Gastroesophageal sphincter (tissue), 4 donors: ENCODE results near the gene RNLS. TPM values are rescaled to one million over a fixed set of nuclear protein-coding genes. Genes with fewer than 3 reads are reported as not detected.

Source experiments
- ATAC-seq: fragments of 150-250 bp; one replicate; pipeline ENCODE4 v1.9.1; 2016; ENCODE audit warnings: mild to moderate bottlenecking, moderate library complexity
- H3K27ac ChIP-seq, 4 donors: fragments of 200-600 bp; sonication (generic) in 3 of 4; 1 replicate in 3 of 4; 2 replicates in 1 of 4; pipeline ENCODE4 v1.5.1; 2016 to 2019
- H3K27me3 ChIP-seq: fragments of 200-600 bp; sonication (generic); one replicate; pipeline ENCODE4 v1.5.1; 2019
- H3K36me3 ChIP-seq, 2 donors: fragments of 200-600 bp; sonication (generic); one replicate each; pipeline ENCODE4 v1.5.1; 2019; ENCODE audit warnings: control low read depth in 1 of 2
- H3K4me1 ChIP-seq, 3 donors: fragments of 200-600 bp; sonication (generic); 1 replicate in 2 of 3; 2 replicates in 1 of 3; pipeline ENCODE4 v1.5.1; 2016 to 2019; ENCODE audit warnings: control low read depth in 2 of 3
- H3K4me3 ChIP-seq, 2 donors: fragments of 200-600 bp; sonication (generic); one replicate each; pipeline ENCODE4 v1.5.1; 2019; ENCODE audit warnings: mild to moderate bottlenecking in 1 of 2, moderate library complexity in 1 of 2
- H3K9me3 ChIP-seq, 3 donors: fragments of 200-600 bp; sonication (generic); one replicate each; pipeline ENCODE4 v1.5.1; 2017 to 2019; ENCODE audit warnings: control low read depth in 2 of 3
- EP300 ChIP-seq: sonication (generic); formaldehyde crosslinking; IDR thresholded peaks from one replicate; pipeline ENCODE4 v1.6.1; 2017; ENCODE audit warnings: antibody characterized with exemption, mild to moderate bottlenecking
- POLR2A ChIP-seq, 2 donors: fragments of 450-650 bp; IDR thresholded peaks; one replicate each; pipeline ENCODE4 v1.6.1; 2017; ENCODE audit warnings: antibody characterized with exemption in 2 of 2, mild to moderate bottlenecking in 2 of 2, moderate library complexity in 1 of 2
- POLR2AphosphoS5 ChIP-seq: sonication (generic); formaldehyde crosslinking; IDR thresholded peaks from one replicate; pipeline ENCODE4 v1.6.1; 2017; ENCODE audit warnings: antibody characterized with exemption
- WGBS, 2 donors: methylation state at CpG; one replicate each; pipeline ENCODE4 v1.1.5; 2018; ENCODE audit warnings: low coverage in 1 of 2; 5-methylcytosine and 5-hydroxymethylcytosine counted together
- total RNA-seq, 4 donors: library from RNA; depleted of rRNA; stranded (reverse); fragments of >200 nt; gene quantifications; one replicate each; pipeline ENCODE4 v1.1.0, GENCODE V29; 2016
- TF ChIP-seq, protein P1 (sequence below), 4 experiments: fragments of 200-600 bp in 2 of 4; fragments of 450-650 bp in 2 of 4; sonication (generic) in 1 of 4; IDR thresholded peaks; one replicate each; pipeline ENCODE4 v1.5.1; 2017 to 2019; ENCODE audit warnings: antibody characterized with exemption in 4 of 4, mild to moderate bottlenecking in 2 of 4, moderate library complexity in 2 of 4

RNLS gene
- total RNA-seq, 4 donors from 2014 or later, result 9.4 to 25.1 (median 15.3) TPM

GRCh38 chr10:88440541-88440940 lies 142.6 kb downstream of the RNLS start:
- no peak overlapping the region for H3K27ac ChIP-seq
- no peak for ATAC-seq
- TF ChIP-seq, protein P1, sequence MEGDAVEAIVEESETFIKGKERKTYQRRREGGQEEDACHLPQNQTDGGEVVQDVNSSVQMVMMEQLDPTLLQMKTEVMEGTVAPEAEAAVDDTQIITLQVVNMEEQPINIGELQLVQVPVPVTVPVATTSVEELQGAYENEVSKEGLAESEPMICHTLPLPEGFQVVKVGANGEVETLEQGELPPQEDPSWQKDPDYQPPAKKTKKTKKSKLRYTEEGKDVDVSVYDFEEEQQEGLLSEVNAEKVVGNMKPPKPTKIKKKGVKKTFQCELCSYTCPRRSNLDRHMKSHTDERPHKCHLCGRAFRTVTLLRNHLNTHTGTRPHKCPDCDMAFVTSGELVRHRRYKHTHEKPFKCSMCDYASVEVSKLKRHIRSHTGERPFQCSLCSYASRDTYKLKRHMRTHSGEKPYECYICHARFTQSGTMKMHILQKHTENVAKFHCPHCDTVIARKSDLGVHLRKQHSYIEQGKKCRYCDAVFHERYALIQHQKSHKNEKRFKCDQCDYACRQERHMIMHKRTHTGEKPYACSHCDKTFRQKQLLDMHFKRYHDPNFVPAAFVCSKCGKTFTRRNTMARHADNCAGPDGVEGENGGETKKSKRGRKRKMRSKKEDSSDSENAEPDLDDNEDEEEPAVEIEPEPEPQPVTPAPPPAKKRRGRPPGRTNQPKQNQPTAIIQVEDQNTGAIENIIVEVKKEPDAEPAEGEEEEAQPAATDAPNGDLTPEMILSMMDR (IDR thresholded peaks at IDR 0.05), result no peak
- no peak for TF ChIP-seq EP300
- no peak for TF ChIP-seq POLR2A (IDR thresholded peaks at IDR 0.05)
- no peak for TF ChIP-seq POLR2AphosphoS5
- H3K9me3 ChIP-seq, result peaks cover 0 to 12% (median 0%) of the 10 kb centered on the region in 3 donors
- H3K36me3 ChIP-seq, result no peaks in the 10 kb centered on the region
- peaks cover 0 to 8% (median 0%) of the 10 kb centered on the region in 3 donors for H3K4me1 ChIP-seq
- no peak overlapping the region for H3K4me3 ChIP-seq
- no peaks in the 10 kb centered on the region for H3K27me3 ChIP-seq

GRCh38 chr10:88439932-88440331 lies 143.2 kb downstream of the RNLS start:
- TF ChIP-seq EP300 (no peak), POLR2AphosphoS5 (no peak), POLR2A (IDR thresholded peaks at IDR 0.05) (no peak)
- TF ChIP-seq, protein P1 (IDR thresholded peaks at IDR 0.05), result no peak
- H3K4me1 ChIP-seq, result peaks cover 0 to 8% (median 0%) of the 10 kb centered on the region in 3 donors
- peaks cover 0 to 12% (median 0%) of the 10 kb centered on the region in 3 donors for H3K9me3 ChIP-seq
- H3K27ac ChIP-seq, result no peak overlapping the region
- H3K4me3 ChIP-seq, result no peak overlapping the region
- no peak for ATAC-seq
- no peaks in the 10 kb centered on the region for H3K27me3 ChIP-seq
- H3K36me3 ChIP-seq, result no peaks in the 10 kb centered on the region

DNA sequence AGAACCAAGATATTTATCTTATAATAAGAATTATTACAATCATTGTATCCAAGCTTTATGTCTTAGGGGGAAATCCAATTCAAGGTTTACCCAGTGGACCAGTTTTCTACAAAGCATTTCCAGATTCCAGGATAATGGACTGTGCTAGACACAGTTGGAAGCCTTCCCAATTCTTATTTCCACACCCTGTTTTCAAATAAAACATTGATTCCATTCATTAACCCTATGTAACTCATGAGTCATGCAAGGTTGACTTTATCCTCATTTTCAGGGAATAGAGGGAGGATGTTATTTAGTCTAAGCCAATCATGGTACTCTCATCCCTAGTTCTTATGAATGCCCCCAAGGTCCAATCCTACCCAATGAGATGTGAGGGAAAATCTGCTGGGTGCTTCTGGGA lies 145.7 kb downstream of the RNLS start:
- Histone ChIP-seq H3K4me3 (no peak overlapping the region), H3K27ac (no peak overlapping the region), H3K36me3 (no peaks in the 10 kb centered on the region), H3K4me1 (peaks cover 0 to 8% (median 0%) of the 10 kb centered on the region in 3 donors), H3K9me3 (no peaks in the 10 kb centered on the region), H3K27me3 (no peaks in the 10 kb centered on the region)
- TF ChIP-seq EP300, result no peak
- TF ChIP-seq POLR2AphosphoS5, result no peak
- TF ChIP-seq, protein P1 (IDR thresholded peaks at IDR 0.05), result no peak
- no peak for ATAC-seq

DNA sequence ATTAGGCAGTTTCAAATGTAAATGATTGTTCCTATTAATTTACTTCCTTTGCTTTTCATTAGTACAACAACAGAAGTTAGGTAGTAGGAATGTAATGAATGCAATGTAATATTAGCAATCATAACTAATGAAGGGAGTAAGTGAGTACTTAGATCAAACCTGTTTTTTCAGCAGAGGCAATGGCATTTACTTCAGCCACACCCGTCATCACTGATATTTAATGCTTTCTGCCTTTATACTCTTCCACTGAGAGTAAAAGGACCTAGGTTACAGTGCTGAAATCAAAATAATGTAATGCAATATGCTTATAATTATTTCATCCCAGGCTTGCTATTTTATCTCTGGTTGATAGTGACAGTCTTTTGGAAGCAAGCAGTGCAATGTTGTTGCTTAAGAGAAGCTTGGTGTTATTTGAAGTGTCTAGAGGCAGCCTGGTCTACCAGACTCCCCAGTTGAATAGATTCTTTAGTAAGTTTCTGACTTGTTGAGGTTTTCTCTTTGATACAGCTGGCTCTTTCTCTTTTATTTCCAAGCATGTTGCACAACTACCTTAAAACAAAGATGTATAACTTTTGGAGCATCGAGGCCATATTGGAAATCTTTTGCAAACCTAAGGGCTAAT lies 149.4 kb downstream of the RNLS start:
- WGBS, 2 donors, result 80 to 92% methylated on average over 2 of the region's 2 CpGs
- H3K9me3 ChIP-seq, result no peaks in the 10 kb centered on the region
- peaks cover 0 to 5% (median 0%) of the 10 kb centered on the region in 3 donors for H3K4me1 ChIP-seq
- no peaks in the 10 kb centered on the region for H3K36me3 ChIP-seq
- H3K27me3 ChIP-seq, result no peaks in the 10 kb centered on the region
- no peak overlapping the region for H3K27ac ChIP-seq
- ATAC-seq, result no peak
- no peak overlapping the region for H3K4me3 ChIP-seq
- TF ChIP-seq POLR2AphosphoS5 (no peak), EP300 (no peak), POLR2A (IDR thresholded peaks at IDR 0.05) (no peak)
- TF ChIP-seq, protein P1 (IDR thresholded peaks at IDR 0.05), result no peak

DNA sequence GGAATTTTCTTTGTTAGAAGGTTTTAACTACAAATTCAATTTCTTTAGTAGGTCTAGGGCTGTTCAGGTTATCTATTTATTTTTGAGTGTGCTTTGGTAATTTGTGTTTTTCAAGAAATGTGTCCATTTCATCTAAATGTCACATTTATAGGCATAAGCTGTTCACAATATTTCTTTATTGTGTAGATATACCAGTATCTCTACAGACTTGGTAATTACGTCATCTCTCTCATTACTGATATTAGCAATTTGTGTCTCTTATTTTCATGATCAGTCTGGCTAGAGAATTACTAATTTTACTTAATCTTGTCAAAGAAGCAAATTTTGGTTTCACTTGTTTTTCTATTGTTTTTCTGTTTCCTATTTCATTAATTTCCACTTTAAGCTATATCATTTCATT lies 152.0 kb downstream of the RNLS start:
- no peaks in the 10 kb centered on the region for H3K4me1 ChIP-seq
- no peak for ATAC-seq
- H3K9me3 ChIP-seq, result no peaks in the 10 kb centered on the region
- 92 to 100% methylated on average over 1 of the region's 1 CpG for WGBS, 2 donors
- no peaks in the 10 kb centered on the region for H3K36me3 ChIP-seq
- TF ChIP-seq POLR2AphosphoS5, result no peak
- TF ChIP-seq, protein P1 (IDR thresholded peaks at IDR 0.05), result no peak
- no peak for TF ChIP-seq EP300
- no peak for TF ChIP-seq POLR2A (IDR thresholded peaks at IDR 0.05)
- no peak overlapping the region for H3K27ac ChIP-seq
- H3K4me3 ChIP-seq, result no peak overlapping the region
- no peaks in the 10 kb centered on the region for H3K27me3 ChIP-seq
